ENCODE data around the gene VPS16.

The VPS16 gene

DNA sequence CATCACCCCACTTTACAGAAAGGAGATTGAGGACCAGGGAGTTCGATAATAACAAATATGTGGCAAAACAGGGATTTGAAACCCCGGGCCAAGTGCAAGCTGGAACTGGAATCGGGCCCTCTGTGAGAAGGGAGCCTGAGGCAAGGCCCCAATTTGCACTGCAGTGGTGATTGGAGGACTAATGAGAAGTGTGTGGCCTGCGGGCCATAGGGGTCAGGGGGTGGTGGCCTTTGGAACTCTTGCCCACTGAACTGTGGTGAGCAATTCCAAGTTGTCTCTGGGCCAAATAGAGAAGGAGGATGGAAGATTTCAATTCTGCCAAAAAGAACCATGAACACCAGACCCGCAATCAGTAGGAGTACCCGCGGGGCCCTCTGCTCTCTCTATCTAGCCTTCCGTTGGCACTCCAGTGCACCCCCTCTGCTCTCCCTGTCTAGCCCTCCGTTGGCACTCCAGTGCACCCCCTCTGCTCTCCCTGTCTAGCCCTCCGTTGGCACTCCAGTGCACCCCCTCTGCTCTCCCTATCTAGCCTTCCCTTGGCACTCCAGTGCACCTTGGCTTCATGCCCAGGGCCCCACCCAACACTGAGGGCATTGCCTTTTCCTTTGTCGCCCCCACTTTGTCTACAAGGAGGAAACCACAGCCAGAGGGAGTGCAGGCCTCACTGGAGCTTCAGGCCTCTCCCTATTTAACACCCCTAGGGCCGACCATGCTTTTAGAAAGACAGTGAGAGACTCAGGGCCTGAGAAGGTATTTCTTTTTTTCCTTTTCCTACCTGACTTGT, 26.7 kb downstream of the VPS16 start:
- in situ Hi-C loops (cut with MboI; ENCODE audit: low sequenced_read_pairs): no loop called here

DNA sequence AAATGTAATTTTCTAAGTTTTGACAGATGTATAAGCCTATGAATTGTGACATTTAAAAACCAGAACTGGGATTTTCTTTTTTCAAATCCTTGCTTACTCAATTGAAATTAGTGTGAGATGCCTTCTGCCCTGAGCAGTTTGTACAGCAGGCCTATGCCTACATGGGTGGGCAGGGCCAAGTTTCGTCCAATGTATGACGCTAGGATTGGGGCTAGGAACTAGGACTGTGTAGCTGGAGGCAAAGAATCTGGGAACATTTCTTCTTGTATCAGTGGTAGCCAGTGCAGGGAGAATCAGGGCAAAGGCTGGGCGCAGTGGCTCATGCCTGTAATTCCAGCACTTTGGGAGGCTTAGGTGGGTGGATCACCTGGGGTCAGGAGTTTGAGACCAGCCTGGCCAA, 28.8 kb downstream of the VPS16 start:
- in situ Hi-C loops (cut with MboI; ENCODE audit: low sequenced_read_pairs): no loop called here

- in situ Hi-C loops (cut with MboI; ENCODE audit: low sequenced_read_pairs): no loop called here
Measured at GRCh38 chr20:2871111-2871465, 30.5 kb downstream of the VPS16 start.

GRCh38 chr20:2871661-2872458, 31.3 kb downstream of the VPS16 start:
- in situ Hi-C loops (cut with MboI; ENCODE audit: low sequenced_read_pairs): no loop called here

- in situ Hi-C loops (cut with MboI; ENCODE audit: low sequenced_read_pairs): no loop called here
Measured at GRCh38 chr20:2872459-2873009, 32.0 kb downstream of the VPS16 start.

GRCh38 chr20:2873010-2873746, 32.6 kb downstream of the VPS16 start, which contains the start of gene PTPRA:
Gene PTPRA (plus strand): TSS chr20:2873481. CDS start chr20:2964278, 90,797 bp downstream.
- in situ Hi-C loops (cut with MboI; ENCODE audit: low sequenced_read_pairs): no loop called here

GRCh38 chr20:2873747-2874041, 33.1 kb downstream of the VPS16 start:
- in situ Hi-C loops (cut with MboI; ENCODE audit: low sequenced_read_pairs): no loop called here

DNA sequence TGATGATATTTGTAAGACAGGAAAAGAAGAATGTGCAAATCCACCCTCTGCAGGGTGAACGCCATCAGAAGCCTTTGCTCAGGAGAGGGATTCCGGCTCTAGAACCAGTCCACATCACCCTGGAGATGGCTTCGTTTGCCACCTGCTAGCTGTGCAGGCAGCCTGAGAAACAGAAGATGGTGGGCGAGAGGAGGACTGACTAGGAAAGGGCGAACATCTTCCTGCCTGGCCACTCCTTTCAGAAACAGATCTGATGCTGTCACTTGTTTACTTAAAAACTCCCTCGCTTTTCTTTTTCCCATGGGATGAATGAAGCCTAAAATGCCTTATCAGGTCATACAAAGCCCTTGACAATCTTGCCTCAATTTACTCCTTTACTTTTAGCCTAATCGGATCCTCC, 33.9 kb downstream of the VPS16 start:
- in situ Hi-C loops (cut with MboI; ENCODE audit: low sequenced_read_pairs): no loop called here

GRCh38 chr20:2875690-2876203, 35.2 kb downstream of the VPS16 start:
- in situ Hi-C loops (cut with MboI; ENCODE audit: low sequenced_read_pairs): no loop called here

GRCh38 chr20:2878515-2878914, 38.0 kb downstream of the VPS16 start:
- in situ Hi-C loops (cut with MboI; ENCODE audit: low sequenced_read_pairs): no loop called here

GRCh38 chr20:2879146-2879545, 38.6 kb downstream of the VPS16 start:
- in situ Hi-C loops (cut with MboI; ENCODE audit: low sequenced_read_pairs): no loop called here

DNA sequence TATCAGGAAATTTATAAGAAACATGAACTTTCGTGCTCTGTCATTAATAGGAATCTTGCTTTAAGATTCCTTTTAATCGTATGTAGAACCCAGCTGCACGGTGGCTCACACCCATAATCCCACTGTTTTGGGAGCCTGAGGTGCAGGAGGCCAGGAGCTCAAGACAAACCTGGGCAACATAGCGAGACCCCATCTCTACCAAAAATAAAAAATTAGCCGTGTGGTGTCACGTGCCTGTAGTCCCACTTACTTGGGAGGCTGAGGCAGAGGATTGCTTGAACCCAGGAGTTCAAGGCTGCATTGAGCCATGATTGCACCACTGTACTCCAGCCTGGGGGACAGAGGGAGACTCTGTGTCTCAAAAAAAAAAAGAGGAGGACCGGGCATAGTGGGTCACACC, 40.1 kb downstream of the VPS16 start:
- in situ Hi-C loops (cut with MboI; ENCODE audit: low sequenced_read_pairs): no loop called here

DNA sequence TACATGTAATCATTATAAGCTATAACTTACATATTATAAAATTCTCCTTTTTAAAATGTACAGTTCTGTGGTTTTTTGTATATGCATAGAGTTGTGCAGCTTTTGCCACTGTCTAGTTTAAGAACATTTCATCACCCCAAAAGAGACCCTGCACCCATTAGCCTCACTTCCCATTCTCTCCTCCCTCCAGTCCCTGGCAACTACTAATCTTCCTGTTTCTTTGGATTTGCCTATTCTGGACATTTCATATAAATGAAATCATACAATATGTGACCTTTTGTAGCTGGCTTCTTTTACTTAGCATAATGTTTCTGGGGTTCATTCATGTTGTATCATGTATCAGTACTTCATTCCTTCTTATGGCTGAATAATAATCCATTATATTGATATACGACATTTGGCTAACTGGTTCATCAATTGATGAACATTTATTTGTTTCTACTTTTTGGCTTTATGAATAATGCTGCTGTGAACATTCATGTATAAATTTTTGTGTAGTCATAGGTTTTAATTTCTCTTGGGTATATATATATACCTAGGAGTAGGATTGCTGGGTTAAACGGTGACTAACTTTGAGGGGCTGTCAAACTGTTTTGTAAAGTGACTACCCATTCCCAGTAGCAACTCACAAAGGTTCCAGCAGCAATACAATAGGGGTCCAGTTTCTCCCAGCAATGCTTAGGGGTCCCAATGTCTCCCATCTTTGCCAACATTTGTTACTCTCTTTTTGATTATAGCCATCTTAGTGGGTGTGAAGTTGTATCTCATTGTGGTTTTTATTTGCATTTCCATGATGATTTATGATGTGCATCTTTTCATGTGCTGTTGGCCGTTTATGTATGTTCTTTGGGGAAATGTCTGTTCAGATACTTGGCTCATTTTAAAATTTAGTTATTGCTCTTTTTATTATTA, 43.4 kb downstream of the VPS16 start:
- in situ Hi-C loops (cut with MboI; ENCODE audit: low sequenced_read_pairs): no loop called here

DNA sequence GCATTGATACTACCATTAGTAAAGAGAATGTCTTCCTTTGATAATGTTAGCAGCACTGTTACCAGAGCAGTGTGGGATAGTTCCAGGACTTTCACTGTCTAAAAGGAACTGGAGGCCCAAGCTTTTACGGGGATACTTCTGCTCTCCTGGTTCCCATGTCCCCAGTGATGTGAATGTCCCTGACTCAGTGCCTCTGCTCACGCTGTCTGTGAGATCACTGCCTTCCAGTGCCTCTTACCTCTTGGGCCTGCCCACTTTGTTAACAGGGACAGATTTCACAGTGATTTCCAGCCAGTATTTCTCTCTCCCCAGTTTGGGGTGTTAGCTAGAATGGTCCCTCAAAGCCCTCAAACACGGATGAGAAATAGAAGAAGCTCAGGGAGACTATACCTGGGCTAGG, 47.2 kb downstream of the VPS16 start:
- in situ Hi-C loops (cut with MboI; ENCODE audit: low sequenced_read_pairs): no loop called here

- in situ Hi-C loops (cut with MboI; ENCODE audit: low sequenced_read_pairs): no loop called here
Measured at GRCh38 chr20:2888224-2888955, 47.8 kb downstream of the VPS16 start.

DNA sequence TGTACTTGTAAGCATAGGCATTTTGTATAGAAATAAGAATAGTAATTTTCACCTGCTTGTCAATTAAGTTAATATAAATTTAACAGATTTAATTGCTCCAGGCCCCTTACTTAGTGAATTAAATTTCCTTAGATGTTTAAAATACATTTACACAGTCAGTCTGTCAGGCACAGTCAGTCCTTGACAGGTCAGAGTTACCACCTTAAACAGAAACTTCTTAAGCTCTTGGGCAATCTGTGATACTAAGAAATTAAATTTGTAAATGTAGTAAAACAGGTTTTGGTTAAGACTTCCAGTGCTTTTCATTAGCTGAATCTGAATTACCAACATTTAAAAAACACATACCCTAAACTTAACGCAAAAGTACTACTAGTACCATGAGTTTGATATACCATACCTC, 48.7 kb downstream of the VPS16 start:
- in situ Hi-C loops (cut with MboI; ENCODE audit: low sequenced_read_pairs): no loop called here

GRCh38 chr20:2889797-2890196, 49.3 kb downstream of the VPS16 start:
- in situ Hi-C loops (cut with MboI; ENCODE audit: low sequenced_read_pairs): no loop called here

DNA sequence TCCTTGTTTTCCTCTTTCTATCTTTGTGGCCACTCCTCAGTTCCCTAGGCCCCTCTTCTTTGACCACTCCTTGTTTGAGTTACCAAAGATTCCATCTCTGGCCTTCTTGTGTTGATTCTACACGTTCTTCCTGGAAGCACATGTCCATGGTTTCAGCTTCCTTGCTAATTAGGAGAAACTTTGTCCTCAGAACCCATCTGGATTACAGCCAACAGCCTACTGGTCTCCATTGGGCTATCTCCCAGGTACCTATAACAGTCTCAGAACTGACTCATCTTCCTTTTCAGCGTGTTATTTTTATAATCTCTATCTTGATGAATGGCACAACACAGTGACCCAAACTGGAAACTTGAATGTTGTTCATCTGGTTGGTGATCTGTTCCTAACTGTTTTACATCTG, 50.2 kb downstream of the VPS16 start:
- in situ Hi-C loops (cut with MboI; ENCODE audit: low sequenced_read_pairs): no loop called here

GRCh38 chr20:2891343-2891742, 50.8 kb downstream of the VPS16 start:
- in situ Hi-C loops (cut with MboI; ENCODE audit: low sequenced_read_pairs): no loop called here

- in situ Hi-C loops (cut with MboI; ENCODE audit: low sequenced_read_pairs): no loop called here
Measured at GRCh38 chr20:2892376-2892775, 51.8 kb downstream of the VPS16 start.
